ENCODE data around the gene TOM1.

The TOM1 gene

GRCh38 chr22:35325209-35325608 is 25.5 kb downstream of the TOM1 start:
- no peak for DNase-seq

GRCh38 chr22:35326854-35327562 is 27.3 kb downstream of the TOM1 start:
- no peak for DNase-seq

- no peak for DNase-seq
These were observed 28.2 kb downstream of the TOM1 start for GRCh38 chr22:35327690-35328471.

- no peak for DNase-seq
These were observed 28.8 kb downstream of the TOM1 start for GRCh38 chr22:35328472-35328885.

GRCh38 chr22:35329114-35329847 is 29.6 kb downstream of the TOM1 start:
- no peak for DNase-seq

- DNase-seq: no peak
These were observed 30.7 kb downstream of the TOM1 start for GRCh38 chr22:35330258-35330861.

GRCh38 chr22:35332278-35332677 is 32.6 kb downstream of the TOM1 start:
- no peak for DNase-seq

- DNase-seq: no peak
These were observed 33.5 kb downstream of the TOM1 start for GRCh38 chr22:35333220-35333619.

- DNase-seq: no peak
These were observed 34.3 kb downstream of the TOM1 start for GRCh38 chr22:35334004-35334403.

GRCh38 chr22:35335468-35335867 is 35.8 kb downstream of the TOM1 start:
- no peak for DNase-seq

GRCh38 chr22:35335936-35336781 is 36.5 kb downstream of the TOM1 start:
- no peak for DNase-seq

- no peak for DNase-seq
These were observed 38.2 kb downstream of the TOM1 start for GRCh38 chr22:35337932-35338331.

GRCh38 chr22:35341090-35341874 is 41.6 kb downstream of the TOM1 start:
- no peak for DNase-seq

- no peak for DNase-seq
These were observed 42.7 kb downstream of the TOM1 start for GRCh38 chr22:35342390-35342789.

- no peak for DNase-seq
These were observed 44.2 kb downstream of the TOM1 start for GRCh38 chr22:35343664-35344550.

GRCh38 chr22:35344956-35345690 is 45.4 kb downstream of the TOM1 start:
- DNase-seq: no peak

GRCh38 chr22:35345808-35346505 is 46.3 kb downstream of the TOM1 start:
- DNase-seq: no peak

GRCh38 chr22:35346596-35347220 is 47.0 kb downstream of the TOM1 start:
- no peak for DNase-seq

- no peak for DNase-seq
These were observed 47.8 kb downstream of the TOM1 start for GRCh38 chr22:35347462-35347861.
